PFSK-1 (cell line): Measurements from ENCODE around the gene PPFIBP1.

ENCODE experiments used
- POLR2AphosphoS5 ChIP-seq: IDR thresholded peaks from 2 replicates; pipeline ENCODE4 v1.6.1; 2012; ENCODE audit warnings: low read depth, mild to moderate bottlenecking, control low read depth, low read length, moderate library complexity
- REST ChIP-seq, 2 experiments: IDR thresholded peaks; 2 replicates each; pipeline versions ENCODE4 v1.6.1 to v1.8.0; 2011 to 2012; ENCODE audit warnings: low read depth in 2 of 2, low read length in 2 of 2, control low read depth in 1 of 2, inconsistent platforms in 1 of 2, mild to moderate bottlenecking in 1 of 2, moderate library complexity in 1 of 2; ENCODE audit not compliant: insufficient read depth in 1 of 2
- TAF1 ChIP-seq: IDR thresholded peaks from 2 replicates; pipeline ENCODE4 v1.6.1; 2012; ENCODE audit warnings: low read length, control low read depth, borderline replicate concordance; ENCODE audit not compliant: insufficient read depth

GRCh38 chr12:27604431-27604830 is 80.4 kb downstream of the PPFIBP1 start:
- TF ChIP-seq POLR2AphosphoS5 (no peak), REST (IDR thresholded peaks at IDR 0.05; ENCODE audit: insufficient read depth in 1 of 2, low read depth in 2 of 2, low read length in 2 of 2) (no peak), TAF1 (no peak)
